PC-9 (cell line): ENCODE data around the gene ZNF398. TPM values are rescaled to one million over a fixed set of nuclear protein-coding genes. Genes with fewer than 3 reads are reported as not detected.

Source experiments
- BruUV-seq: library from RNA; stranded (reverse); fragments of 400-500 nt; replicated peaks from 2 replicates; lab custom pipeline; 2021; lab: Mats Ljungman, UMichigan
- CTCF ChIA-PET: fragments of 300-600 bp; sonication (Branson Sonifier 250); formaldehyde crosslinking; loops from one replicate; lab custom pipeline; 2022; ENCODE audit warnings: antibody characterized with exemption; lab: Charles Lee
- POLR2A ChIA-PET: fragments of 300-600 bp; sonication (Branson Sonifier 250); formaldehyde crosslinking; loops from one replicate; lab custom pipeline; 2022; ENCODE audit warnings: antibody characterized with exemption; ENCODE audit not compliant: unreplicated experiment; lab: Charles Lee
- DNase-seq, 2 experiments: peaks; one replicate each; pipeline versions ENCODE4 v3.0.0 to v3.0.0-alpha.2; 2015 to 2022; ENCODE audit warnings: mixed read lengths in 1 of 2
- H2AFZ ChIP-seq: fragments of 200-600 bp; sonication (generic); 2 replicates; pipeline ENCODE4 v1.8.1; 2017; ENCODE audit warnings: antibody characterized with exemption
- H3F3A ChIP-seq: fragments of 200-600 bp; sonication (generic); 2 replicates; pipeline ENCODE4 v1.8.1; 2017; ENCODE audit warnings: antibody characterized with exemption, mild to moderate bottlenecking, low read depth; ENCODE audit not compliant: insufficient read depth
- H3K27ac ChIP-seq: fragments of 200-600 bp; sonication (generic); 2 replicates; pipeline ENCODE4 v1.6.1; 2016; ENCODE audit warnings: mixed run types
- H3K27me3 ChIP-seq: fragments of 200-600 bp; sonication (generic); 2 replicates; pipeline ENCODE4 v1.6.1; 2016; ENCODE audit warnings: low read depth, mixed run types; ENCODE audit not compliant: insufficient read depth
- H3K36me3 ChIP-seq: fragments of 200-600 bp; sonication (generic); 2 replicates; pipeline ENCODE4 v1.6.1; 2016; ENCODE audit warnings: low read depth, mixed run types
- H3K4me1 ChIP-seq: fragments of 200-600 bp; sonication (generic); replicated peaks from 2 replicates; pipeline ENCODE4 v1.6.1; 2016; ENCODE audit warnings: mixed run types; ENCODE audit not compliant: insufficient read depth
- H3K4me2 ChIP-seq: fragments of 200-600 bp; sonication (generic); 2 replicates; pipeline ENCODE4 v1.6.1; 2017; ENCODE audit warnings: mixed run types
- H3K4me3 ChIP-seq: fragments of 200-600 bp; sonication (generic); 2 replicates; pipeline ENCODE4 v1.6.1; 2016; ENCODE audit warnings: mixed run types
- H3K79me2 ChIP-seq: fragments of 200-600 bp; sonication (generic); 2 replicates; pipeline ENCODE4 v1.6.1; 2017; ENCODE audit warnings: low read depth, mixed run types
- H3K9me2 ChIP-seq: fragments of 200-600 bp; sonication (generic); 2 replicates; pipeline ENCODE4 v1.8.1; 2017; ENCODE audit warnings: mild to moderate bottlenecking; ENCODE audit not compliant: insufficient read depth
- H3K9me3 ChIP-seq: fragments of 200-600 bp; sonication (generic); 2 replicates; pipeline ENCODE4 v1.8.1; 2016; ENCODE audit warnings: low read depth; ENCODE audit not compliant: insufficient read depth
- H4K20me1 ChIP-seq: fragments of 200-600 bp; sonication (generic); 2 replicates; pipeline ENCODE4 v1.8.1; 2017; ENCODE audit not compliant: insufficient read depth
- EZH2 ChIP-seq: fragments of 200-600 bp; sonication (generic); IDR thresholded peaks from 2 replicates; pipeline ENCODE4 v1.8.0; 2017; ENCODE audit warnings: antibody characterized with exemption, low read depth
- intact Hi-C: fragments of 100-400 bp; cut with micrococcal nuclease; formaldehyde crosslinking; loops from one replicate; pipeline ENCODE4 v1.10.0; 2022; ENCODE audit not compliant: unreplicated experiment
- total RNA-seq: library from RNA; stranded (reverse); gene quantifications from 2 replicates; pipeline ENCODE4 v1.2.3, GENCODE V29; 2021
- TF ChIP-seq, protein P1 (sequence below): fragments of 200-600 bp; sonication (generic); conservative IDR thresholded peaks from 2 replicates; pipeline ENCODE4 v1.6.1; 2017; ENCODE audit warnings: mixed run types, antibody characterized with exemption, mild to moderate bottlenecking, moderate library complexity

Gene ZNF398
- total RNA-seq, 1 experiment from 2014 or later = 11.7 TPM

GRCh38 chr7:149161241-149161848 is 14.1 kb downstream of the ZNF398 start:
- intact Hi-C loops = no loop called here
- CTCF ChIA-PET = no interaction called here
- no peak overlapping the region for H3K4me2 ChIP-seq
- no peaks in the 10 kb centered on the region for H3K27me3 ChIP-seq
- POLR2A ChIA-PET = interaction anchor here (0.6 kb wide), 1 partner anchor 22 kb away, joined by 3 read pairs; no protein-coding TSS in a partner anchor
- DNase-seq = no peak
- H3K36me3 ChIP-seq = peaks cover 9% of the 10 kb centered on the region
- H3K4me1 ChIP-seq = 0 out of 2 replicates have a peak, but pooled peaks cover 7% of the 10 kb centered on the region
- 0 out of 2 replicates have a peak, but pooled peaks cover 12% of the 10 kb centered on the region for H3K79me2 ChIP-seq
- H4K20me1 ChIP-seq = no peaks in the 10 kb centered on the region
- no TSS peak for BruUV-seq
- H3K27ac ChIP-seq = peak overlapping the region; percentile 43
- peaks cover 15% of the 10 kb centered on the region; the same call in 1 of the 2 replicates for H3F3A ChIP-seq
- H2AFZ ChIP-seq = no peak overlapping the region
- H3K9me3 ChIP-seq = no peaks in the 10 kb centered on the region
- no peaks in the 10 kb centered on the region for H3K9me2 ChIP-seq
- TF ChIP-seq, protein P1, sequence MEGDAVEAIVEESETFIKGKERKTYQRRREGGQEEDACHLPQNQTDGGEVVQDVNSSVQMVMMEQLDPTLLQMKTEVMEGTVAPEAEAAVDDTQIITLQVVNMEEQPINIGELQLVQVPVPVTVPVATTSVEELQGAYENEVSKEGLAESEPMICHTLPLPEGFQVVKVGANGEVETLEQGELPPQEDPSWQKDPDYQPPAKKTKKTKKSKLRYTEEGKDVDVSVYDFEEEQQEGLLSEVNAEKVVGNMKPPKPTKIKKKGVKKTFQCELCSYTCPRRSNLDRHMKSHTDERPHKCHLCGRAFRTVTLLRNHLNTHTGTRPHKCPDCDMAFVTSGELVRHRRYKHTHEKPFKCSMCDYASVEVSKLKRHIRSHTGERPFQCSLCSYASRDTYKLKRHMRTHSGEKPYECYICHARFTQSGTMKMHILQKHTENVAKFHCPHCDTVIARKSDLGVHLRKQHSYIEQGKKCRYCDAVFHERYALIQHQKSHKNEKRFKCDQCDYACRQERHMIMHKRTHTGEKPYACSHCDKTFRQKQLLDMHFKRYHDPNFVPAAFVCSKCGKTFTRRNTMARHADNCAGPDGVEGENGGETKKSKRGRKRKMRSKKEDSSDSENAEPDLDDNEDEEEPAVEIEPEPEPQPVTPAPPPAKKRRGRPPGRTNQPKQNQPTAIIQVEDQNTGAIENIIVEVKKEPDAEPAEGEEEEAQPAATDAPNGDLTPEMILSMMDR = no peak
- TF ChIP-seq EZH2 = no peak
- H3K4me3 ChIP-seq = no peak overlapping the region

- Histone ChIP-seq H3K4me2 (no peak overlapping the region), H3K27me3 (no peaks in the 10 kb centered on the region), H3K4me3 (no peak overlapping the region), H3K27ac (no peak overlapping the region), H4K20me1 (no peaks in the 10 kb centered on the region), H3K9me3 (no peaks in the 10 kb centered on the region), H3F3A (peaks cover 11% of the 10 kb centered on the region; the same call in 1 of the 2 replicates), H3K79me2 (0 out of 2 replicates have a peak, but pooled peaks cover 3% of the 10 kb centered on the region), H2AFZ (no peak overlapping the region), H3K36me3 (peaks cover 16% of the 10 kb centered on the region), H3K9me2 (no peaks in the 10 kb centered on the region), H3K4me1 (0 out of 2 replicates have a peak, but pooled peaks cover 6% of the 10 kb centered on the region)
- no peak for TF ChIP-seq EZH2
- TF ChIP-seq, protein P1 = no peak
- intact Hi-C loops = no loop called here
- POLR2A ChIA-PET = interaction anchor here (0.6 kb wide), 1 partner anchor 39 kb away, joined by 3 read pairs; no protein-coding TSS in a partner anchor
- no peak for DNase-seq
- no TSS peak for BruUV-seq
- CTCF ChIA-PET = no interaction called here
Observed at GRCh38 chr7:149166142-149166541, 18.9 kb downstream of the ZNF398 start.

DNA sequence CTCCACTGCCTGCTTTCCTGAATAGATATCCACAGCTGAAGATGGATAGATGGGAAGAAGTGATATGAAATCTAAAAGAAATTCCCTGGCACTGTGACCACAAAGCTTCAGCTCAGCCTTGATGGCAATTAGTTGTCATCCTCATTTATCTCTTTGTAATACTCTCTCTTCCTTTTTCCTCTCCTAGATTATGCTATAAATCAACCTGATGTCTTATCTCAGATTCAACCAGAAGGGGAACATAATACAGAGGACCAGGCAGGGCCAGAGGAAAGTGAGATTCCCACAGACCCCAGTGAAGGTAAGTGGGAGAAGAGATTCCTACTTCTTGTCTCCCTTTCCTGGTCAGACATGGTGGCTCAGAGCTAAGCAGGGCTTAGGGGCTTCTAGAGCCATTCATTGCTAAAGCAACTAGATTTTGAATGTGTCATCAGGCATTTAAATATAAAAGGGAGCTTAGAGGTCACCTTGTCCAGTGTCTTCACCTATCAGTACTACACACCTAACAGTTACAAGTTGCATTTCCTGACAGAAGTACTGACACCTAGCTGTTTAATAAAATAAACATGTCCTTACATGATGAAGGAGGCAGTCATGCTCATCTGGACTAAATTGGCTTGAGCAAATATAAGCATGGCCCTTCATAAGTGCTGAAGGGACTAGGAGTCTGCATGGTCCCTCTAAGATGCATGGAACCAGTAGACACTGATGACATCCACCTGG is 19.5 kb downstream of the ZNF398 start:
- no peak for TF ChIP-seq EZH2
- TF ChIP-seq, protein P1 = no peak
- intact Hi-C loops = no loop called here
- ChIA-PET CTCF (no interaction called here), POLR2A (no interaction called here)
- no peaks in the 10 kb centered on the region for H3K9me3 ChIP-seq
- peaks cover 15% of the 10 kb centered on the region for H3K36me3 ChIP-seq
- no TSS peak for BruUV-seq
- no peak overlapping the region for H2AFZ ChIP-seq
- peaks cover 17% of the 10 kb centered on the region for H3F3A ChIP-seq
- H3K79me2 ChIP-seq = 0 out of 2 replicates have a peak, but pooled peaks cover 3% of the 10 kb centered on the region
- no peak overlapping the region for H3K4me2 ChIP-seq
- no peaks in the 10 kb centered on the region for H3K9me2 ChIP-seq
- no peaks in the 10 kb centered on the region for H4K20me1 ChIP-seq
- no peaks in the 10 kb centered on the region for H3K27me3 ChIP-seq
- peaks cover 6% of the 10 kb centered on the region for H3K4me1 ChIP-seq
- H3K4me3 ChIP-seq = no peak overlapping the region
- H3K27ac ChIP-seq = no peak overlapping the region
- no peak for DNase-seq
